T-helper 1 cell treated with Interleukin-12 subunit alpha and Interleukin-12 subunit beta and Interleukin-4 antibody, amounts not matched to agents 30 μg/mL and 1 μg/mL, for 36 hours (primary cell): ENCODE results near the gene GRK2.
"Not testable (repeated sequence)": the region's sequence is repeated elsewhere in the genome, so short reads cannot be mapped to it uniquely, and the experiment has no call there.

Experiments
- H3K27ac Mint-ChIP-seq: one replicate; pipeline ENCODE4 v1.8.0; 2021; ENCODE audit warnings: mild to moderate bottlenecking, mixed read lengths
- H3K27me3 Mint-ChIP-seq: one replicate; pipeline ENCODE4 v1.8.0; 2021; ENCODE audit warnings: low read depth, mixed read lengths
- H3K36me3 Mint-ChIP-seq: one replicate; pipeline ENCODE4 v1.8.0; 2021; ENCODE audit warnings: low read depth, mixed read lengths
- H3K4me1 Mint-ChIP-seq: one replicate; pipeline ENCODE4 v1.8.0; 2021; ENCODE audit warnings: low read depth, mixed read lengths
- H3K4me3 Mint-ChIP-seq: one replicate; pipeline ENCODE4 v1.8.0; 2021; ENCODE audit warnings: mild to moderate bottlenecking, moderate library complexity, mixed read lengths
- H3K9me3 Mint-ChIP-seq: one replicate; pipeline ENCODE4 v1.8.0; 2021; ENCODE audit warnings: mixed read lengths

GRK2 gene

GRCh38 chr11:67247946-67248550, 18.2 kb upstream of the GRK2 start:
- Mint-ChIP-seq H3K4me3 (no peak overlapping the region), H3K36me3 (peaks cover 72% of the 10 kb centered on the region), H3K9me3 (no peaks in the 10 kb centered on the region), H3K27ac (no peak overlapping the region), H3K27me3 (no peaks in the 10 kb centered on the region), H3K4me1 (peaks cover 54% of the 10 kb centered on the region)

GRCh38 chr11:67248653-67249052, 17.6 kb upstream of the GRK2 start:
- no peak overlapping the region for H3K27ac Mint-ChIP-seq
- no peak overlapping the region for H3K4me3 Mint-ChIP-seq
- peaks cover 55% of the 10 kb centered on the region for H3K4me1 Mint-ChIP-seq
- H3K27me3 Mint-ChIP-seq: no peaks in the 10 kb centered on the region
- H3K9me3 Mint-ChIP-seq: no peaks in the 10 kb centered on the region
- peaks cover 74% of the 10 kb centered on the region for H3K36me3 Mint-ChIP-seq

- Mint-ChIP-seq H3K36me3 (peaks cover 77% of the 10 kb centered on the region), H3K9me3 (no peaks in the 10 kb centered on the region), H3K27me3 (no peaks in the 10 kb centered on the region), H3K4me3 (no peak overlapping the region), H3K27ac (no peak overlapping the region), H3K4me1 (peaks cover 53% of the 10 kb centered on the region)
Observed at GRCh38 chr11:67250059-67251043, 15.9 kb upstream of the GRK2 start.

- Mint-ChIP-seq H3K27me3 (no peaks in the 10 kb centered on the region), H3K9me3 (no peaks in the 10 kb centered on the region), H3K4me3 (no peak overlapping the region), H3K27ac (no peak overlapping the region), H3K4me1 (peaks cover 43% of the 10 kb centered on the region), H3K36me3 (peaks cover 74% of the 10 kb centered on the region)
Observed at GRCh38 chr11:67251841-67252240, 14.4 kb upstream of the GRK2 start.

GRCh38 chr11:67252831-67253239, 13.4 kb upstream of the GRK2 start:
- no peaks in the 10 kb centered on the region for H3K27me3 Mint-ChIP-seq
- H3K4me3 Mint-ChIP-seq: no peak overlapping the region
- H3K27ac Mint-ChIP-seq: peak overlapping the region; percentile 54
- peaks cover 43% of the 10 kb centered on the region for H3K4me1 Mint-ChIP-seq
- H3K36me3 Mint-ChIP-seq: peaks cover 77% of the 10 kb centered on the region
- no peaks in the 10 kb centered on the region for H3K9me3 Mint-ChIP-seq

- Mint-ChIP-seq H3K9me3 (no peaks in the 10 kb centered on the region), H3K4me1 (peaks cover 43% of the 10 kb centered on the region), H3K36me3 (peaks cover 65% of the 10 kb centered on the region), H3K4me3 (peak overlapping the region; percentile 5), H3K27me3 (no peaks in the 10 kb centered on the region), H3K27ac (peak overlapping the region; percentile 45)
Observed at GRCh38 chr11:67253872-67254624, 12.2 kb upstream of the GRK2 start.

- Mint-ChIP-seq H3K4me3 (no peak overlapping the region), H3K9me3 (no peaks in the 10 kb centered on the region), H3K4me1 (peaks cover 43% of the 10 kb centered on the region), H3K36me3 (peaks cover 57% of the 10 kb centered on the region), H3K27ac (no peak overlapping the region), H3K27me3 (no peaks in the 10 kb centered on the region)
Observed at GRCh38 chr11:67254798-67255197, 11.5 kb upstream of the GRK2 start.

- no peaks in the 10 kb centered on the region for H3K9me3 Mint-ChIP-seq
- H3K27me3 Mint-ChIP-seq: no peaks in the 10 kb centered on the region
- H3K36me3 Mint-ChIP-seq: peaks cover 56% of the 10 kb centered on the region
- peaks cover 44% of the 10 kb centered on the region for H3K4me1 Mint-ChIP-seq
- peak overlapping the region; percentile 36 for H3K27ac Mint-ChIP-seq
- no peak overlapping the region for H3K4me3 Mint-ChIP-seq
Observed at GRCh38 chr11:67255353-67255752, 10.9 kb upstream of the GRK2 start.

- peaks cover 43% of the 10 kb centered on the region for H3K4me1 Mint-ChIP-seq
- H3K36me3 Mint-ChIP-seq: peaks cover 52% of the 10 kb centered on the region
- H3K27ac Mint-ChIP-seq: no peak overlapping the region
Observed at GRCh38 chr11:67255864-67256263, 10.4 kb upstream of the GRK2 start.

GRCh38 chr11:67256477-67257135, 9.7 kb upstream of the GRK2 start:
- H3K27me3 Mint-ChIP-seq: no peaks in the 10 kb centered on the region
- H3K9me3 Mint-ChIP-seq: no peaks in the 10 kb centered on the region
- H3K4me1 Mint-ChIP-seq: peaks cover 45% of the 10 kb centered on the region
- no peak overlapping the region for H3K4me3 Mint-ChIP-seq
- peaks cover 46% of the 10 kb centered on the region for H3K36me3 Mint-ChIP-seq
- peak overlapping the region; percentile 26 for H3K27ac Mint-ChIP-seq

More at GRCh38 chr11:67255864-67256263, 10.4 kb upstream of the GRK2 start:
- Mint-ChIP-seq H3K27me3 (no peaks in the 10 kb centered on the region), H3K4me3 (no peak overlapping the region), H3K9me3 (no peaks in the 10 kb centered on the region)

GRCh38 chr11:67260406-67260805, 5.9 kb upstream of the GRK2 start:
- Mint-ChIP-seq H3K36me3 (peaks cover 13% of the 10 kb centered on the region), H3K4me1 (peaks cover 49% of the 10 kb centered on the region), H3K27ac (no peak overlapping the region), H3K4me3 (peak overlapping the region; percentile 51), H3K9me3 (no peaks in the 10 kb centered on the region), H3K27me3 (no peaks in the 10 kb centered on the region)

GRCh38 chr11:67260885-67261639, 5.2 kb upstream of the GRK2 start:
- Mint-ChIP-seq H3K36me3 (peaks cover 10% of the 10 kb centered on the region), H3K4me1 (peaks cover 53% of the 10 kb centered on the region), H3K4me3 (peak overlapping the region; percentile 63)
- H3K9me3 Mint-ChIP-seq, H3K27ac Mint-ChIP-seq, H3K27me3 Mint-ChIP-seq: not testable (repeated sequence)

GRCh38 chr11:67261640-67261945, 4.7 kb upstream of the GRK2 start:
- H3K36me3 Mint-ChIP-seq: peaks cover 10% of the 10 kb centered on the region
- H3K27ac Mint-ChIP-seq: no peak overlapping the region
- H3K4me1 Mint-ChIP-seq: peaks cover 54% of the 10 kb centered on the region
- no peak overlapping the region for H3K4me3 Mint-ChIP-seq
- H3K27me3 Mint-ChIP-seq: no peaks in the 10 kb centered on the region
- H3K9me3 Mint-ChIP-seq: no peaks in the 10 kb centered on the region
